Esophagus muscularis mucosa (tissue), 4 donors: Measurements from ENCODE around the gene KRT15.

Source experiments
- CTCF ChIP-seq, 3 experiments: fragments of 200-600 bp in 2 of 3; fragments of 450-650 bp in 1 of 3; sonication (generic) in 2 of 3; IDR thresholded peaks; one replicate each; pipeline ENCODE4 v1.5.1; 2017 to 2019; ENCODE audit warnings: antibody characterized with exemption in 3 of 3, mild to moderate bottlenecking in 2 of 3, moderate library complexity in 1 of 3
- EP300 ChIP-seq: sonication (generic); formaldehyde crosslinking; IDR thresholded peaks from one replicate; pipeline ENCODE4 v1.6.1; 2017; ENCODE audit warnings: antibody characterized with exemption
- POLR2A ChIP-seq: fragments of 450-650 bp; IDR thresholded peaks from one replicate; pipeline ENCODE4 v1.6.1; 2017; ENCODE audit warnings: antibody characterized with exemption, moderate library complexity, mild to moderate bottlenecking, low read depth
- POLR2AphosphoS5 ChIP-seq, 2 donors: sonication (generic); formaldehyde crosslinking; IDR thresholded peaks; one replicate each; pipeline ENCODE4 v1.6.1; 2017; ENCODE audit warnings: antibody characterized with exemption in 2 of 2

GRCh38 chr17:41474863-41475262, 43.8 kb downstream of the KRT15 start:
- TF ChIP-seq CTCF (IDR thresholded peaks at IDR 0.05) (no peak), POLR2A (no peak), EP300 (no peak), POLR2AphosphoS5 (IDR thresholded peaks at IDR 0.05) (no peak)
